B cell (primary cell): ENCODE measurements around the gene FBXO15. TPM values are rescaled to one million over a fixed set of nuclear protein-coding genes. Genes with fewer than 3 reads are reported as not detected.

Experiments used
- ATAC-seq: fragments of 200-7000 bp; cut with Tn5 transposase; one replicate; pipeline ENCODE4 v1.10.0; 2021; ENCODE audit warnings: low read depth, mild to moderate bottlenecking, moderate number of reproducible peaks, moderate library complexity
- CTCF ChIA-PET: fragments of 350-600 bp; sonication (Branson Sonifier 250); formaldehyde crosslinking; loops from one replicate; lab custom pipeline; 2021; ENCODE audit warnings: antibody characterized with exemption, inconsistent platforms; lab: Charles Lee
- POLR2A ChIA-PET: fragments of 350-600 bp; sonication (Branson Sonifier 250); formaldehyde crosslinking; loops from one replicate; lab custom pipeline; 2021; ENCODE audit warnings: antibody characterized with exemption; lab: Charles Lee
- DNase-seq: peaks from one replicate; pipeline ENCODE4 v3.0.0; 2013
- H2AFZ ChIP-seq: 2 replicates; pipeline ENCODE4 v1.6.1; 2012; ENCODE audit warnings: mild to moderate bottlenecking, low read depth, low read length; ENCODE audit not compliant: insufficient read depth, poor library complexity, severe bottlenecking
- H3K27ac ChIP-seq, 2 donors: 1 replicate in 1 of 2; 2 replicates in 1 of 2; pipeline ENCODE4 v1.5.1; 2012 to 2013; ENCODE audit warnings: low read length in 2 of 2, mild to moderate bottlenecking in 2 of 2, moderate library complexity in 1 of 2
- H3K27me3 ChIP-seq, 4 experiments: fragments of 200-600 bp in 1 of 4; sonication (generic) in 1 of 4; replicated peaks in 1 of 4; 1 replicate in 2 of 4; 2 replicates in 2 of 4; pipeline versions ENCODE4 v1.6.1 to v1.7.0; 2013 to 2016; ENCODE audit warnings: low read length in 3 of 4, mild to moderate bottlenecking in 2 of 4, mixed read lengths in 1 of 4, moderate library complexity in 1 of 4; ENCODE audit not compliant: insufficient read depth in 4 of 4, control insufficient read depth in 3 of 4; ENCODE audit errors: control extremely low read depth in 1 of 4
- H3K36me3 ChIP-seq, 2 experiments: replicated peaks in 1 of 2; 1 replicate in 1 of 2; 2 replicates in 1 of 2; pipeline versions ENCODE4 v1.6.1 to v1.7.1; 2013; ENCODE audit warnings: low read length in 1 of 2; ENCODE audit not compliant: insufficient read depth in 2 of 2, control insufficient read depth in 1 of 2; ENCODE audit errors: control extremely low read depth in 1 of 2, extremely low read depth in 1 of 2
- H3K4me1 ChIP-seq, 2 donors: fragments of 200-600 bp in 1 of 2; sonication (generic) in 1 of 2; 1 replicate in 1 of 2; 2 replicates in 1 of 2; pipeline versions ENCODE4 v1.5.1 to v1.6.1; 2013 to 2017; ENCODE audit warnings: low read length in 2 of 2; ENCODE audit not compliant: control insufficient read depth in 2 of 2, insufficient read depth in 2 of 2
- H3K4me2 ChIP-seq: replicated peaks from 2 replicates; pipeline ENCODE3; 2012; ENCODE audit warnings: mild to moderate bottlenecking, low read depth, low read length; ENCODE audit not compliant: poor library complexity, severe bottlenecking
- H3K4me3 ChIP-seq, 5 experiments: fragments of 200-600 bp in 1 of 5; sonication (generic) in 1 of 5; 1 replicate in 3 of 5; 2 replicates in 2 of 5; pipeline versions ENCODE4 v1.5.1 to v1.7.0; 2011 to 2016; ENCODE audit warnings: low read length in 4 of 5, mild to moderate bottlenecking in 4 of 5, low read depth in 2 of 5, control low read depth in 1 of 5, moderate library complexity in 1 of 5; ENCODE audit not compliant: insufficient read depth in 1 of 5; ENCODE audit errors: control extremely low read depth in 1 of 5, extremely low read depth in 1 of 5
- H3K79me2 ChIP-seq: fragments of 200-600 bp; sonication (generic); one replicate; pipeline ENCODE4 v1.6.0; 2016; ENCODE audit warnings: low read length; ENCODE audit not compliant: control insufficient read depth, insufficient read depth
- H3K9ac ChIP-seq: fragments of 200-600 bp; sonication (generic); 2 replicates; pipeline ENCODE4 v1.6.1; 2017; ENCODE audit warnings: mild to moderate bottlenecking, low read length, moderate library complexity
- H3K9me3 ChIP-seq, 3 donors: one replicate each; pipeline versions ENCODE4 v1.6.1 to v1.7.1; 2013; ENCODE audit warnings: low read length in 2 of 3; ENCODE audit not compliant: control insufficient read depth in 2 of 3, insufficient read depth in 1 of 3; ENCODE audit errors: control extremely low read depth in 1 of 3
- H4K20me1 ChIP-seq: 2 replicates; pipeline ENCODE4 v1.6.0; 2012; ENCODE audit warnings: mild to moderate bottlenecking, low read length; ENCODE audit not compliant: insufficient read depth, control insufficient read depth, poor library complexity, severe bottlenecking
- H3K27ac Mint-ChIP-seq: one replicate; pipeline ENCODE4 v1.8.0; 2021; ENCODE audit warnings: mixed read lengths
- H3K27me3 Mint-ChIP-seq: one replicate; pipeline ENCODE4 v1.8.0; 2021; ENCODE audit warnings: mixed read lengths
- H3K4me1 Mint-ChIP-seq: one replicate; pipeline ENCODE4 v1.8.0; 2021; ENCODE audit warnings: mixed read lengths
- H3K4me3 Mint-ChIP-seq: one replicate; pipeline ENCODE4 v1.8.0; 2021; ENCODE audit warnings: mixed read lengths
- H3K9me3 Mint-ChIP-seq: one replicate; pipeline ENCODE4 v1.8.0; 2022; ENCODE audit warnings: mixed read lengths; ENCODE audit not compliant: insufficient read depth
- EZH2 ChIP-seq: IDR thresholded peaks from 2 replicates; pipeline ENCODE4 v1.6.1; 2012; ENCODE audit warnings: borderline replicate concordance, low read depth, mild to moderate bottlenecking, moderate library complexity, low read length; ENCODE audit not compliant: insufficient read depth, poor library complexity, severe bottlenecking
- whole genome bisulfite sequencing: methylation state at CpG from one replicate; pipeline ENCODE4 v1.1.5; 2013; ENCODE audit warnings: missing lambda C conversion rate; ENCODE audit not compliant: insufficient coverage; 5-methylcytosine and 5-hydroxymethylcytosine counted together
- intact Hi-C: fragments of 100-400 bp; cut with micrococcal nuclease; formaldehyde crosslinking; loops from one replicate; pipeline ENCODE4 v1.10.0; 2022
- polyA plus RNA-seq: library from polyadenylated mRNA; depleted of rRNA; stranded (reverse); fragments of >200 nt; gene quantifications from 2 replicates; pipeline ENCODE4 v1.2.3, GENCODE V29; 2012
- total RNA-seq, 2 donors: library from RNA; stranded (reverse); fragments of 120-200 nt in 1 of 2; gene quantifications; 1 replicate in 1 of 2; 2 replicates in 1 of 2; pipeline versions ENCODE4 v1.2.3 to v1.2.4, GENCODE V29; 2013 to 2022
- TF ChIP-seq, protein P1 (sequence below): fragments of 200-600 bp; IDR thresholded peaks from one replicate; pipeline ENCODE4 v1.8.0; 2022; ENCODE audit warnings: antibody characterized with exemption, mild to moderate bottlenecking

Gene FBXO15
- total and polyA plus RNA-seq, 2 donors (not counting 1 experiment from before 2014, with no cell fraction given), result 1.6 to 4.1 TPM

- ATAC-seq (no peak), DNase-seq (no peak)
- intact Hi-C loops, result no loop called here
- Mint-ChIP-seq H3K4me1 (peaks cover 4% of the 10 kb centered on the region), H3K27ac (no peak overlapping the region), H3K4me3 (no peak overlapping the region), H3K9me3 (no peaks in the 10 kb centered on the region), H3K27me3 (peaks cover 29% of the 10 kb centered on the region)
- POLR2A ChIA-PET, result no interaction called here
- peak overlapping the region in 1 of 5 experiments; percentile 35 for H3K4me3 ChIP-seq
- H3K4me1 ChIP-seq, result no peaks in the 10 kb centered on the region
- H2AFZ ChIP-seq, result peak overlapping the region; percentile 42
- CTCF ChIA-PET, result no interaction called here
- peaks cover 0 to 6% (median 0%) of the 10 kb centered on the region in 4 experiments for H3K27me3 ChIP-seq
- no peak overlapping the region for H3K27ac ChIP-seq
- H3K79me2 ChIP-seq, result no peaks in the 10 kb centered on the region
- no peaks in the 10 kb centered on the region for H3K36me3 ChIP-seq
- peaks cover 0 to 2% (median 0%) of the 10 kb centered on the region in 3 donors for H3K9me3 ChIP-seq
- WGBS, result 93% methylated on average over 25 of the region's 27 CpGs
- no peaks in the 10 kb centered on the region for H4K20me1 ChIP-seq
- no peak overlapping the region for H3K4me2 ChIP-seq
- no peak for TF ChIP-seq EZH2
- TF ChIP-seq, protein P1, sequence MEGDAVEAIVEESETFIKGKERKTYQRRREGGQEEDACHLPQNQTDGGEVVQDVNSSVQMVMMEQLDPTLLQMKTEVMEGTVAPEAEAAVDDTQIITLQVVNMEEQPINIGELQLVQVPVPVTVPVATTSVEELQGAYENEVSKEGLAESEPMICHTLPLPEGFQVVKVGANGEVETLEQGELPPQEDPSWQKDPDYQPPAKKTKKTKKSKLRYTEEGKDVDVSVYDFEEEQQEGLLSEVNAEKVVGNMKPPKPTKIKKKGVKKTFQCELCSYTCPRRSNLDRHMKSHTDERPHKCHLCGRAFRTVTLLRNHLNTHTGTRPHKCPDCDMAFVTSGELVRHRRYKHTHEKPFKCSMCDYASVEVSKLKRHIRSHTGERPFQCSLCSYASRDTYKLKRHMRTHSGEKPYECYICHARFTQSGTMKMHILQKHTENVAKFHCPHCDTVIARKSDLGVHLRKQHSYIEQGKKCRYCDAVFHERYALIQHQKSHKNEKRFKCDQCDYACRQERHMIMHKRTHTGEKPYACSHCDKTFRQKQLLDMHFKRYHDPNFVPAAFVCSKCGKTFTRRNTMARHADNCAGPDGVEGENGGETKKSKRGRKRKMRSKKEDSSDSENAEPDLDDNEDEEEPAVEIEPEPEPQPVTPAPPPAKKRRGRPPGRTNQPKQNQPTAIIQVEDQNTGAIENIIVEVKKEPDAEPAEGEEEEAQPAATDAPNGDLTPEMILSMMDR, result no peak
- H3K9ac ChIP-seq, result no peak overlapping the region
These were observed 25.2 kb upstream of the FBXO15 start for GRCh38 chr18:74172697-74173433.

- ChIA-PET CTCF (no interaction called here), POLR2A (no interaction called here)
- peaks cover 4% of the 10 kb centered on the region for H3K4me1 Mint-ChIP-seq
- no peak overlapping the region for H3K27ac ChIP-seq
- H3K27ac Mint-ChIP-seq, result no peak overlapping the region
- no peaks in the 10 kb centered on the region for H4K20me1 ChIP-seq
- no peak for DNase-seq
- peak overlapping the region; percentile 31 for H3K4me2 ChIP-seq
- no peaks in the 10 kb centered on the region for H3K4me1 ChIP-seq
- no peaks in the 10 kb centered on the region for H3K9me3 Mint-ChIP-seq
- no peaks in the 10 kb centered on the region for H3K79me2 ChIP-seq
- H2AFZ ChIP-seq, result peak overlapping the region; percentile 42
- H3K9me3 ChIP-seq, result peaks cover 0 to 2% (median 0%) of the 10 kb centered on the region in 3 donors
- H3K27me3 Mint-ChIP-seq, result peaks cover 29% of the 10 kb centered on the region
- no peak for ATAC-seq
- WGBS, result 63% methylated on average over 6 of the region's 12 CpGs
- H3K4me3 ChIP-seq, result peak overlapping the region in 2 of 5 experiments; percentile 17 to 35
- peak overlapping the region; percentile 7 for H3K9ac ChIP-seq
- H3K4me3 Mint-ChIP-seq, result peak overlapping the region; percentile 55
- no peaks in the 10 kb centered on the region for H3K36me3 ChIP-seq
- H3K27me3 ChIP-seq, result peaks cover 0 to 6% (median 0%) of the 10 kb centered on the region in 4 experiments
- no peak for TF ChIP-seq EZH2
- intact Hi-C loops, result no loop called here
These were observed 24.4 kb upstream of the FBXO15 start for GRCh38 chr18:74171910-74172606.
